IPS-18c (cell line): ENCODE results near the gene SEC61G.

Source experiments
- H3K4me3 ChIP-seq: 2 replicates; pipeline ENCODE4 v1.7.0; 2013; ENCODE audit warnings: low read depth, mild to moderate bottlenecking, low read length, moderate library complexity; ENCODE audit not compliant: insufficient read depth
- H3K9me3 ChIP-seq: one replicate; pipeline ENCODE4 v1.6.1; 2013; ENCODE audit warnings: mild to moderate bottlenecking, low read length, moderate library complexity; ENCODE audit not compliant: control insufficient read depth, insufficient read depth

Gene SEC61G

GRCh38 chr7:54711900-54712595, 47.0 kb downstream of the SEC61G start:
- Histone ChIP-seq H3K4me3 (no peak overlapping the region), H3K9me3 (peaks cover under 1% of the 10 kb centered on the region)

- Histone ChIP-seq H3K9me3 (peaks cover 2% of the 10 kb centered on the region), H3K4me3 (no peak overlapping the region)
Observed at GRCh38 chr7:54709283-54709682, 49.7 kb downstream of the SEC61G start.

- Histone ChIP-seq H3K9me3 (peaks cover 4% of the 10 kb centered on the region), H3K4me3 (no peak overlapping the region)
Observed at GRCh38 chr7:54705436-54705835, 53.6 kb downstream of the SEC61G start.

GRCh38 chr7:54704851-54705250, 54.2 kb downstream of the SEC61G start:
- H3K4me3 ChIP-seq, result no peak overlapping the region
- peaks cover 4% of the 10 kb centered on the region for H3K9me3 ChIP-seq
